Esophagus muscularis mucosa (tissue), 4 donors: ENCODE results near the gene LTBP4.

Experiments used
- EP300 ChIP-seq: sonication (generic); formaldehyde crosslinking; IDR thresholded peaks from one replicate; pipeline ENCODE4 v1.6.1; 2017; ENCODE audit warnings: antibody characterized with exemption
- POLR2A ChIP-seq: fragments of 450-650 bp; IDR thresholded peaks from one replicate; pipeline ENCODE4 v1.6.1; 2017; ENCODE audit warnings: antibody characterized with exemption, moderate library complexity, mild to moderate bottlenecking, low read depth
- POLR2AphosphoS5 ChIP-seq, 2 donors: sonication (generic); formaldehyde crosslinking; IDR thresholded peaks; one replicate each; pipeline ENCODE4 v1.6.1; 2017; ENCODE audit warnings: antibody characterized with exemption in 2 of 2
- TF ChIP-seq, protein P1 (sequence below), 3 experiments: fragments of 200-600 bp in 2 of 3; fragments of 450-650 bp in 1 of 3; sonication (generic) in 2 of 3; IDR thresholded peaks; one replicate each; pipeline ENCODE4 v1.5.1; 2017 to 2019; ENCODE audit warnings: antibody characterized with exemption in 3 of 3, mild to moderate bottlenecking in 2 of 3, moderate library complexity in 1 of 3

DNA sequence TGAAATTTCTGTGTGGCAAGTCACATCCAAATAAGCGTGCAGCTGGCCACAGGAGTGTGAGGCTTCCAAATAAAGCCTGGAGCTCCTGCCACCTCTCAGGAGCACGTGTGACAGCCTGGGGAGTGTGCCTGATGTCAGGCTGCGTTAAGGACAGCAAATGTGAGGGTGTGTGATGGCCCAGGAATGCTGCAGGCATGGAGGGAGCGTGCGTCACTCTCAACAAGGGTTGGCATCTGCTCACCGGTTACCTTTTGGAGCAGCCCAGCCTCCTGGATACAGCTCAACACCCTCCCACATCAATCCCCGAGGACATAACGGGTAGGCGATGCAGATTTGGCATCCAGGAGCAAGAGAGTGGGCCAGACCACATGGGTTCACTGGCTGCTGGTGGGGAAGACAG lies 70.2 kb downstream of the LTBP4 start:
- TF ChIP-seq, protein P1, sequence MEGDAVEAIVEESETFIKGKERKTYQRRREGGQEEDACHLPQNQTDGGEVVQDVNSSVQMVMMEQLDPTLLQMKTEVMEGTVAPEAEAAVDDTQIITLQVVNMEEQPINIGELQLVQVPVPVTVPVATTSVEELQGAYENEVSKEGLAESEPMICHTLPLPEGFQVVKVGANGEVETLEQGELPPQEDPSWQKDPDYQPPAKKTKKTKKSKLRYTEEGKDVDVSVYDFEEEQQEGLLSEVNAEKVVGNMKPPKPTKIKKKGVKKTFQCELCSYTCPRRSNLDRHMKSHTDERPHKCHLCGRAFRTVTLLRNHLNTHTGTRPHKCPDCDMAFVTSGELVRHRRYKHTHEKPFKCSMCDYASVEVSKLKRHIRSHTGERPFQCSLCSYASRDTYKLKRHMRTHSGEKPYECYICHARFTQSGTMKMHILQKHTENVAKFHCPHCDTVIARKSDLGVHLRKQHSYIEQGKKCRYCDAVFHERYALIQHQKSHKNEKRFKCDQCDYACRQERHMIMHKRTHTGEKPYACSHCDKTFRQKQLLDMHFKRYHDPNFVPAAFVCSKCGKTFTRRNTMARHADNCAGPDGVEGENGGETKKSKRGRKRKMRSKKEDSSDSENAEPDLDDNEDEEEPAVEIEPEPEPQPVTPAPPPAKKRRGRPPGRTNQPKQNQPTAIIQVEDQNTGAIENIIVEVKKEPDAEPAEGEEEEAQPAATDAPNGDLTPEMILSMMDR (IDR thresholded peaks at IDR 0.05), result no peak
- no peak for TF ChIP-seq POLR2A
- no peak for TF ChIP-seq POLR2AphosphoS5 (IDR thresholded peaks at IDR 0.05)
- TF ChIP-seq EP300, result no peak
